ENCODE results near the gene SOWAHD.
A peak's percentile ranks its signal among the peaks of the same experiment; 100 is the strongest.
"Not testable (repeated sequence)": the region's sequence is repeated elsewhere in the genome, so short reads cannot be mapped to it uniquely, and the experiment has no call there.

The SOWAHD gene

DNA sequence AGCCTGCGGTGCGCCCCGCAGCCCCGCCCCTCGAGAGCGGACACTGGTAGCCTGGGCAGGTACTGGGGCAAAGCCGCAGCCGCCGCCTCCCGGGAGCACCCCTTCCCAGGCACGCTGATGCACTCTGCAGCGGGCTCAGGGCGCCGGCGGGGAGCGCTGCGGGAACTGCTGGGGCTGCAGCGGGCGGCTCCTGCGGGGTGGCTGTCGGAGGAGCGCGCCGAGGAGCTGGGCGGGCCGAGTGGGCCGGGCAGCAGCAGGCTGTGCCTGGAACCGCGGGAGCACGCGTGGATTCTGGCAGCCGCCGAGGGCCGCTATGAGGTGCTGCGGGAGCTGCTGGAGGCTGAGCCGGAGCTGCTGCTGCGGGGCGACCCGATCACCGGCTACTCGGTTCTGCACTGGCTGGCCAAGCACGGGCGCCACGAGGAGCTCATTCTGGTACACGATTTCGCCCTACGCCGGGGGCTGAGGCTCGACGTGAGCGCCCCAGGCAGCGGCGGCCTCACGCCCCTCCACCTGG, 401 bp downstream of the SOWAHD start:
- no peak for DNase-seq (ENCODE audit: low read depth)
- TF ChIP-seq, protein P1, sequence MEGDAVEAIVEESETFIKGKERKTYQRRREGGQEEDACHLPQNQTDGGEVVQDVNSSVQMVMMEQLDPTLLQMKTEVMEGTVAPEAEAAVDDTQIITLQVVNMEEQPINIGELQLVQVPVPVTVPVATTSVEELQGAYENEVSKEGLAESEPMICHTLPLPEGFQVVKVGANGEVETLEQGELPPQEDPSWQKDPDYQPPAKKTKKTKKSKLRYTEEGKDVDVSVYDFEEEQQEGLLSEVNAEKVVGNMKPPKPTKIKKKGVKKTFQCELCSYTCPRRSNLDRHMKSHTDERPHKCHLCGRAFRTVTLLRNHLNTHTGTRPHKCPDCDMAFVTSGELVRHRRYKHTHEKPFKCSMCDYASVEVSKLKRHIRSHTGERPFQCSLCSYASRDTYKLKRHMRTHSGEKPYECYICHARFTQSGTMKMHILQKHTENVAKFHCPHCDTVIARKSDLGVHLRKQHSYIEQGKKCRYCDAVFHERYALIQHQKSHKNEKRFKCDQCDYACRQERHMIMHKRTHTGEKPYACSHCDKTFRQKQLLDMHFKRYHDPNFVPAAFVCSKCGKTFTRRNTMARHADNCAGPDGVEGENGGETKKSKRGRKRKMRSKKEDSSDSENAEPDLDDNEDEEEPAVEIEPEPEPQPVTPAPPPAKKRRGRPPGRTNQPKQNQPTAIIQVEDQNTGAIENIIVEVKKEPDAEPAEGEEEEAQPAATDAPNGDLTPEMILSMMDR (conservative IDR thresholded peaks at IDR 0.05; ENCODE audit: low read depth, low read length) = no peak
- peak overlapping the region; percentile 48 for H3K4me3 ChIP-seq (ENCODE audit: low read depth, low read length)

DNA sequence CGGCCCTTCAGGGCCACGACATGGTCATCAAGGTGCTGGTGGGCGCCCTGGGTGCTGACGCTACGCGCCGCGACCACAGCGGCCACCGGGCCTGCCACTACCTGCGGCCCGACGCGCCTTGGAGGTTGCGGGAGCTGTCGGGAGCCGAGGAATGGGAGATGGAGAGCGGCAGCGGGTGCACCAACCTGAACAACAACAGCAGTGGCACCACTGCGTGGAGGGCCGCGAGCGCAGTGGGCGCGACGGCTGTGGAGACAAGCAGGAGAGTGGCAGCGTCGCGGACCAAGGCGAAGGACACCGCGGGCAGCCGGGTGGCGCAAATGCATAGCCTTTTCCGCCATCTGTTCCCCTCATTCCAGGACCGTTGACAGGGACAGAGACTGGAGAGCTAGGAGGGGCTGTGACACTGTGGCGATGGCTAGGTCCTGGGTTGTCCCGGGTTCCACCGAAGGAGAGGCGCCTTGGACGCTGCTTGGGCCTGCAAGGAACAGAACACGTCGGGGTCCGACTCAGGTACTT, 919 bp downstream of the SOWAHD start:
- no peak for DNase-seq (ENCODE audit: low read depth)
- H3K4me3 ChIP-seq (ENCODE audit: low read depth, low read length) = peak overlapping the region; percentile 48
- TF ChIP-seq, protein P1 (conservative IDR thresholded peaks at IDR 0.05; ENCODE audit: low read depth, low read length) = no peak

- TF ChIP-seq, protein P1 (conservative IDR thresholded peaks at IDR 0.05; ENCODE audit: low read depth, low read length) = no peak
- no peak overlapping the region for H3K4me3 ChIP-seq (ENCODE audit: low read depth, low read length)
- no peak for DNase-seq (ENCODE audit: low read depth)
Observed at GRCh38 chrX:119760026-119760877, 1.9 kb downstream of the SOWAHD start.

DNA sequence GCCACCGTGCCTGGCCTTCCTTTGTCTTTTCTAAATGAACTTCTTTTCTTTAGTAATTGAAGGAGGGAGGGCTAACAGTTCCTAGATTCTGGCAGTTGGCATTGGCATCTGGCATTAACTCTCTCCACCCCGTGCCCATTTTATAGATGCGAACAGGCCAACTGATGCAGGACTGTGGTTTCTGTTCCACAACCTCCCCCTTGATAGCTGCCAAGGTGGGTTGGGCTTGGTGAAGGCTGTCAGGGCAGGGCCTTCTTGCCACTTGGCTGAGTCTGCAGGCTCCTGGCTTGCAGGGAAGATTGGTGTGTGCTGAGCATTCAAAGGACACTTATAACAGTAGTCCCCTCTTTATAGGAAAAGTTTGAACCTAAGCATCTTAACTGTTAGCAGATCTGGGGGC, 4.3 kb downstream of the SOWAHD start:
- TF ChIP-seq, protein P1 (conservative IDR thresholded peaks at IDR 0.05; ENCODE audit: low read depth, low read length) = no peak
- H3K4me3 ChIP-seq (ENCODE audit: low read depth, low read length) = no peak overlapping the region
- no peak for DNase-seq (ENCODE audit: low read depth)

- peak; percentile 83 for DNase-seq (ENCODE audit: low read depth)
- TF ChIP-seq, protein P1 (conservative IDR thresholded peaks at IDR 0.05; ENCODE audit: low read depth, low read length) = no peak
- no peak overlapping the region for H3K4me3 ChIP-seq (ENCODE audit: low read depth, low read length)
Observed at GRCh38 chrX:119763181-119763580, 4.8 kb downstream of the SOWAHD start.

DNA sequence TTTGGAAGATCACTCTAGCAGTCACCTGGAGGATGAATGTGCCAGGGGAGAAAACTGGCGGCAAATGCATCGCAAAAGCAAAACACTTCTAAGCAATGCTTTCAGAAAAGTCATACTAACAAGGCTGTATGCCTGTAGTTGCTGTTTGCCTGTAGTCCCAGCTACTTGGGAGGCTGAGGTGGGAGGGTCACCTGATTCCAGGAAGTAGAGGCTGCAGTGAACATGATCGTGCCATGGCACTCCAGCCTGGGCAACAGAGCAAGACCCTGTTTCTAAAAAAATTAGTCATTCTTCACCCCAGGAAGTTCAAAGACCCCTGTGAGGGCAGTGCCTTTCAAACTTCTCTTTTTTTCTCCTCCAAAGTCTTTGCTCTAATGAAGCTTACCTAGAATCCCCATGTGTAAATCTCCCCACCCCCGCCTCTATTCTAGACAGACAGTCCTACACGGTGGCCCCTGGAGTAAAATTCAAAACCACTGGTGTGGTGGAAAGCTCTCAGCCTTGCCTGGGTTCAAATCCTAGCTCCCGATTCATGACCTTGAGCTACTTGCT, 5.5 kb downstream of the SOWAHD start:
- TF ChIP-seq, protein P1 (conservative IDR thresholded peaks at IDR 0.05; ENCODE audit: low read depth, low read length) = no peak
- DNase-seq (ENCODE audit: low read depth) = no peak
- H3K4me3 ChIP-seq (ENCODE audit: low read depth, low read length) = no peak overlapping the region

- H3K4me3 ChIP-seq (ENCODE audit: low read depth, low read length) = not testable (repeated sequence)
- DNase-seq (ENCODE audit: low read depth) = peak; percentile 78
Observed at GRCh38 chrX:119768436-119768835, 10.0 kb downstream of the SOWAHD start.

- DNase-seq (ENCODE audit: low read depth); H3K4me3 ChIP-seq (ENCODE audit: low read depth, low read length): not testable (repeated sequence)
Observed at GRCh38 chrX:119769388-119769787, 11.0 kb downstream of the SOWAHD start.

Measured in choroid plexus epithelial cell (primary cell).